ENCODE data around the gene ZAR1L. TPM values are rescaled to one million over a fixed set of nuclear protein-coding genes. Genes with fewer than 3 reads are reported as not detected.
A peak's percentile ranks its signal among the peaks of the same experiment; 100 is the strongest.

Gene ZAR1L
- total and polyA plus RNA-seq, 9 of the 15 experiments (the other 6 are each of a cell fraction or from before 2014, with no cell fraction given) = not detected

DNA sequence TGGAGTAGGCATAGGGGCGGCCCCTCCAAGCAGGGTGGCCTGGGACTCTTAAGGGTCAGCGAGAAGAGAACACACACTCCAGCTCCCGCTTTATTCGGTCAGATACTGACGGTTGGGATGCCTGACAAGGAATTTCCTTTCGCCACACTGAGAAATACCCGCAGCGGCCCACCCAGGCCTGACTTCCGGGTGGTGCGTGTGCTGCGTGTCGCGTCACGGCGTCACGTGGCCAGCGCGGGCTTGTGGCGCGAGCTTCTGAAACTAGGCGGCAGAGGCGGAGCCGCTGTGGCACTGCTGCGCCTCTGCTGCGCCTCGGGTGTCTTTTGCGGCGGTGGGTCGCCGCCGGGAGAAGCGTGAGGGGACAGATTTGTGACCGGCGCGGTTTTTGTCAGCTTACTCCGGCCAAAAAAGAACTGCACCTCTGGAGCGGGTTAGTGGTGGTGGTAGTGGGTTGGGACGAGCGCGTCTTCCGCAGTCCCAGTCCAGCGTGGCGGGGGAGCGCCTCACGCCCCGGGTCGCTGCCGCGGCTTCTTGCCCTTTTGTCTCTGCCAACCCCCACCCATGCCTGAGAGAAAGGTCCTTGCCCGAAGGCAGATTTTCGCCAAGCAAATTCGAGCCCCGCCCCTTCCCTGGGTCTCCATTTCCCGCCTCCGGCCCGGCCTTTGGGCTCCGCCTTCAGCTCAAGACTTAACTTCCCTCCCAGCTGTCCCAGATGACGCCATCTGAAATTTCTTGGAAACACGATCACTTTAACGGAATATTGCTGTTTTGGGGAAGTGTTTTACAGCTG, at the start of gene ZAR1L, which contains the start of gene BRCA2 (continued):
- TF ChIP-seq BMI1 (IDR thresholded peaks at IDR 0.05; ENCODE audit: low read length) (no peak), SREBF1 (IDR thresholded peaks at IDR 0.05; ENCODE audit: borderline replicate concordance, low read depth, low read length) (no peak), ZNF124 (CRISPR knock-in tag; IDR thresholded peaks at IDR 0.05) (no peak), NEUROD1 (IDR thresholded peaks at IDR 0.05; ENCODE audit: borderline replicate concordance, low read depth, low read length, partially characterized antibody) (no peak), HMGN3 (IDR thresholded peaks at IDR 0.05; ENCODE audit: borderline replicate concordance, extremely low read depth, insufficient read length, low read depth, low read length) (no peak), BRF1 (IDR thresholded peaks at IDR 0.05; ENCODE audit: borderline replicate concordance, extremely low read depth, insufficient read length) (no peak), PYGO2 (tag; IDR thresholded peaks at IDR 0.05) (no peak), ILK (tag; IDR thresholded peaks at IDR 0.05; ENCODE audit: borderline replicate concordance, low read depth) (no peak), MBD2 (IDR thresholded peaks at IDR 0.05; ENCODE audit: borderline replicate concordance, low read depth) (peak; percentile 67), FOXA1 (IDR thresholded peaks at IDR 0.05; ENCODE audit: borderline replicate concordance) (no peak), SMC3 (conservative IDR thresholded peaks at IDR 0.05; ENCODE audit: insufficient read depth, low read depth, low read length) (no peak), ZNF12 (CRISPR knock-in tag; IDR thresholded peaks at IDR 0.05) (no peak)
- TF ChIP-seq, protein P1, sequence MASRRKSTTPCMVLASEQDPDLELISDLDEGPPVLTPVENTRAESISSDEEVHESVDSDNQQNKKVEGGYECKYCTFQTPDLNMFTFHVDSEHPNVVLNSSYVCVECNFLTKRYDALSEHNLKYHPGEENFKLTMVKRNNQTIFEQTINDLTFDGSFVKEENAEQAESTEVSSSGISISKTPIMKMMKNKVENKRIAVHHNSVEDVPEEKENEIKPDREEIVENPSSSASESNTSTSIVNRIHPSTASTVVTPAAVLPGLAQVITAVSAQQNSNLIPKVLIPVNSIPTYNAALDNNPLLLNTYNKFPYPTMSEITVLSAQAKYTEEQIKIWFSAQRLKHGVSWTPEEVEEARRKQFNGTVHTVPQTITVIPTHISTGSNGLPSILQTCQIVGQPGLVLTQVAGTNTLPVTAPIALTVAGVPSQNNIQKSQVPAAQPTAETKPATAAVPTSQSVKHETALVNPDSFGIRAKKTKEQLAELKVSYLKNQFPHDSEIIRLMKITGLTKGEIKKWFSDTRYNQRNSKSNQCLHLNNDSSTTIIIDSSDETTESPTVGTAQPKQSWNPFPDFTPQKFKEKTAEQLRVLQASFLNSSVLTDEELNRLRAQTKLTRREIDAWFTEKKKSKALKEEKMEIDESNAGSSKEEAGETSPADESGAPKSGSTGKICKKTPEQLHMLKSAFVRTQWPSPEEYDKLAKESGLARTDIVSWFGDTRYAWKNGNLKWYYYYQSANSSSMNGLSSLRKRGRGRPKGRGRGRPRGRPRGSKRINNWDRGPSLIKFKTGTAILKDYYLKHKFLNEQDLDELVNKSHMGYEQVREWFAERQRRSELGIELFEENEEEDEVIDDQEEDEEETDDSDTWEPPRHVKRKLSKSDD (conservative IDR thresholded peaks at IDR 0.05; ENCODE audit: low read length) = no peak
- TF ChIP-seq, protein P2, sequence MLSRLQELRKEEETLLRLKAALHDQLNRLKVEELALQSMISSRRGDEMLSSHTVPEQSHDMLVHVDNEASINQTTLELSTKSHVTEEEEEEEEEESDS (CRISPR knock-in tag; IDR thresholded peaks at IDR 0.05) = no peak
- TF ChIP-seq, protein P3, sequence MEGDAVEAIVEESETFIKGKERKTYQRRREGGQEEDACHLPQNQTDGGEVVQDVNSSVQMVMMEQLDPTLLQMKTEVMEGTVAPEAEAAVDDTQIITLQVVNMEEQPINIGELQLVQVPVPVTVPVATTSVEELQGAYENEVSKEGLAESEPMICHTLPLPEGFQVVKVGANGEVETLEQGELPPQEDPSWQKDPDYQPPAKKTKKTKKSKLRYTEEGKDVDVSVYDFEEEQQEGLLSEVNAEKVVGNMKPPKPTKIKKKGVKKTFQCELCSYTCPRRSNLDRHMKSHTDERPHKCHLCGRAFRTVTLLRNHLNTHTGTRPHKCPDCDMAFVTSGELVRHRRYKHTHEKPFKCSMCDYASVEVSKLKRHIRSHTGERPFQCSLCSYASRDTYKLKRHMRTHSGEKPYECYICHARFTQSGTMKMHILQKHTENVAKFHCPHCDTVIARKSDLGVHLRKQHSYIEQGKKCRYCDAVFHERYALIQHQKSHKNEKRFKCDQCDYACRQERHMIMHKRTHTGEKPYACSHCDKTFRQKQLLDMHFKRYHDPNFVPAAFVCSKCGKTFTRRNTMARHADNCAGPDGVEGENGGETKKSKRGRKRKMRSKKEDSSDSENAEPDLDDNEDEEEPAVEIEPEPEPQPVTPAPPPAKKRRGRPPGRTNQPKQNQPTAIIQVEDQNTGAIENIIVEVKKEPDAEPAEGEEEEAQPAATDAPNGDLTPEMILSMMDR (IDR thresholded peaks at IDR 0.05 in 2 of 3, conservative IDR thresholded peaks at IDR 0.05 in 1 of 3; ENCODE audit: insufficient read depth in 2 of 3, low read depth in 1 of 3, low read length in 3 of 3) = no peak
- TF ChIP-seq, protein P4, sequence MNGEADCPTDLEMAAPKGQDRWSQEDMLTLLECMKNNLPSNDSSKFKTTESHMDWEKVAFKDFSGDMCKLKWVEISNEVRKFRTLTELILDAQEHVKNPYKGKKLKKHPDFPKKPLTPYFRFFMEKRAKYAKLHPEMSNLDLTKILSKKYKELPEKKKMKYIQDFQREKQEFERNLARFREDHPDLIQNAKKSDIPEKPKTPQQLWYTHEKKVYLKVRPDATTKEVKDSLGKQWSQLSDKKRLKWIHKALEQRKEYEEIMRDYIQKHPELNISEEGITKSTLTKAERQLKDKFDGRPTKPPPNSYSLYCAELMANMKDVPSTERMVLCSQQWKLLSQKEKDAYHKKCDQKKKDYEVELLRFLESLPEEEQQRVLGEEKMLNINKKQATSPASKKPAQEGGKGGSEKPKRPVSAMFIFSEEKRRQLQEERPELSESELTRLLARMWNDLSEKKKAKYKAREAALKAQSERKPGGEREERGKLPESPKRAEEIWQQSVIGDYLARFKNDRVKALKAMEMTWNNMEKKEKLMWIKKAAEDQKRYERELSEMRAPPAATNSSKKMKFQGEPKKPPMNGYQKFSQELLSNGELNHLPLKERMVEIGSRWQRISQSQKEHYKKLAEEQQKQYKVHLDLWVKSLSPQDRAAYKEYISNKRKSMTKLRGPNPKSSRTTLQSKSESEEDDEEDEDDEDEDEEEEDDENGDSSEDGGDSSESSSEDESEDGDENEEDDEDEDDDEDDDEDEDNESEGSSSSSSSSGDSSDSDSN (IDR thresholded peaks at IDR 0.05; ENCODE audit: borderline replicate concordance in 1 of 2, low read depth in 2 of 2, low read length in 2 of 2) = no peak
- TF ChIP-seq, protein P5, sequence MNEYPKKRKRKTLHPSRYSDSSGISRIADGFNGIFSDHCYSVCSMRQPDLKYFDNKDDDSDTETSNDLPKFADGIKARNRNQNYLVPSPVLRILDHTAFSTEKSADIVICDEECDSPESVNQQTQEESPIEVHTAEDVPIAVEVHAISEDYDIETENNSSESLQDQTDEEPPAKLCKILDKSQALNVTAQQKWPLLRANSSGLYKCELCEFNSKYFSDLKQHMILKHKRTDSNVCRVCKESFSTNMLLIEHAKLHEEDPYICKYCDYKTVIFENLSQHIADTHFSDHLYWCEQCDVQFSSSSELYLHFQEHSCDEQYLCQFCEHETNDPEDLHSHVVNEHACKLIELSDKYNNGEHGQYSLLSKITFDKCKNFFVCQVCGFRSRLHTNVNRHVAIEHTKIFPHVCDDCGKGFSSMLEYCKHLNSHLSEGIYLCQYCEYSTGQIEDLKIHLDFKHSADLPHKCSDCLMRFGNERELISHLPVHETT (CRISPR knock-in tag; conservative IDR thresholded peaks at IDR 0.05 in 1 of 2, IDR thresholded peaks at IDR 0.05 in 1 of 2) = no peak

Measured in K562 (cell line).